Muscle of leg (tissue), 11 donors: Measurements from ENCODE around the gene FOXO6. TPM values are rescaled to one million over a fixed set of nuclear protein-coding genes. Genes with fewer than 3 reads are reported as not detected.

ENCODE experiments used
- DNase-seq: peaks from one replicate; pipeline ENCODE4 v3.0.0; 2013
- H3K27ac ChIP-seq: one replicate; pipeline ENCODE4 v1.5.1; 2013; ENCODE audit warnings: mild to moderate bottlenecking, low read length, control low read depth
- H3K27me3 ChIP-seq: one replicate; pipeline ENCODE4 v1.6.1; 2013; ENCODE audit warnings: low read length; ENCODE audit not compliant: control insufficient read depth, insufficient read depth
- H3K36me3 ChIP-seq: one replicate; pipeline ENCODE4 v1.6.1; 2013; ENCODE audit warnings: low read length; ENCODE audit not compliant: control insufficient read depth, insufficient read depth
- H3K4me1 ChIP-seq: one replicate; pipeline ENCODE4 v1.6.1; 2013; ENCODE audit warnings: low read length; ENCODE audit not compliant: control insufficient read depth, insufficient read depth
- H3K4me3 ChIP-seq: one replicate; pipeline ENCODE4 v1.5.1; 2013; ENCODE audit warnings: low read length, control low read depth
- H3K9me3 ChIP-seq: replicated peaks from 2 replicates; pipeline ENCODE4 v1.6.1; 2013; ENCODE audit warnings: low read depth, low read length; ENCODE audit not compliant: control insufficient read depth
- WGBS: methylation state at CpG from one replicate; pipeline ENCODE4 v1.1.5; 2013; ENCODE audit warnings: missing lambda C conversion rate; ENCODE audit not compliant: insufficient coverage; 5-methylcytosine and 5-hydroxymethylcytosine counted together
- polyA plus RNA-seq, 8 donors: library from polyadenylated mRNA; unstranded; fragments of 120-200 nt; gene quantifications; one replicate each; pipeline versions ENCODE4 v1.2.1 to v1.2.3, GENCODE V29; 2013; ENCODE audit warnings: inconsistent platforms in 1 of 8, low replicate concordance in 1 of 8; ENCODE audit not compliant: insufficient read length in 8 of 8, insufficient read depth in 1 of 8
- total RNA-seq: library from RNA; stranded (reverse); fragments of 120-200 nt; gene quantifications from one replicate; pipeline ENCODE4 v1.2.4, GENCODE V29; 2013

FOXO6 gene
- total and polyA plus RNA-seq, 9 donors = 3.5 to 16.2 (median 10.0) TPM

- WGBS = no CpG with 5 or more reads among the region's 2 CpGs
- H3K27ac ChIP-seq = peak overlapping the region; percentile 31
- no peak for DNase-seq
- no peaks in the 10 kb centered on the region for H3K36me3 ChIP-seq
- peaks cover 2% of the 10 kb centered on the region for H3K9me3 ChIP-seq
- peaks cover 87% of the 10 kb centered on the region for H3K4me1 ChIP-seq
- H3K4me3 ChIP-seq = no peak overlapping the region
- peaks cover 2% of the 10 kb centered on the region for H3K27me3 ChIP-seq
These were observed 40.7 kb downstream of the FOXO6 start for GRCh38 chr1:41401899-41402298.

- Histone ChIP-seq H3K9me3 (peaks cover 2% of the 10 kb centered on the region), H3K27me3 (peaks cover 8% of the 10 kb centered on the region), H3K27ac (peak overlapping the region; percentile 72), H3K4me1 (peaks cover 79% of the 10 kb centered on the region), H3K36me3 (no peaks in the 10 kb centered on the region), H3K4me3 (no peak overlapping the region)
- peak; percentile 84 for DNase-seq
- WGBS = 13% methylated on average over 3 of the region's 10 CpGs
These were observed 43.1 kb downstream of the FOXO6 start for GRCh38 chr1:41404308-41404761.

- no peak overlapping the region for H3K4me3 ChIP-seq
- H3K36me3 ChIP-seq = no peaks in the 10 kb centered on the region
- no peak overlapping the region for H3K27ac ChIP-seq
- peaks cover 55% of the 10 kb centered on the region for H3K4me1 ChIP-seq
- peaks cover 13% of the 10 kb centered on the region for H3K27me3 ChIP-seq
- peaks cover 3% of the 10 kb centered on the region for H3K9me3 ChIP-seq
- WGBS = 45% methylated on average over 10 of the region's 14 CpGs
- no peak for DNase-seq
These were observed 46.5 kb downstream of the FOXO6 start for GRCh38 chr1:41407664-41408252.

GRCh38 chr1:41408691-41409090 lies 47.5 kb downstream of the FOXO6 start:
- 66% methylated on average over 3 of the region's 6 CpGs for WGBS
- no peak for DNase-seq
- no peak overlapping the region for H3K4me3 ChIP-seq
- H3K4me1 ChIP-seq = peaks cover 50% of the 10 kb centered on the region
- peaks cover 13% of the 10 kb centered on the region for H3K27me3 ChIP-seq
- H3K9me3 ChIP-seq = peaks cover 3% of the 10 kb centered on the region
- no peaks in the 10 kb centered on the region for H3K36me3 ChIP-seq
- no peak overlapping the region for H3K27ac ChIP-seq

- DNase-seq = no peak
- peaks cover 38% of the 10 kb centered on the region for H3K4me1 ChIP-seq
- WGBS = 36% methylated on average over 2 of the region's 7 CpGs
- peaks cover 3% of the 10 kb centered on the region for H3K9me3 ChIP-seq
- H3K36me3 ChIP-seq = no peaks in the 10 kb centered on the region
- no peak overlapping the region for H3K27ac ChIP-seq
- peaks cover 13% of the 10 kb centered on the region for H3K27me3 ChIP-seq
- no peak overlapping the region for H3K4me3 ChIP-seq
These were observed 48.6 kb downstream of the FOXO6 start for GRCh38 chr1:41409825-41410224.

- no peak for DNase-seq
- WGBS = 95% methylated on average over 3 of the region's 3 CpGs
- Histone ChIP-seq H3K27ac (no peak overlapping the region), H3K27me3 (peaks cover 13% of the 10 kb centered on the region), H3K4me1 (peaks cover 32% of the 10 kb centered on the region), H3K9me3 (peaks cover 3% of the 10 kb centered on the region), H3K4me3 (no peak overlapping the region), H3K36me3 (no peaks in the 10 kb centered on the region)
These were observed 49.2 kb downstream of the FOXO6 start for GRCh38 chr1:41410462-41410861.

GRCh38 chr1:41411229-41411628 lies 50.0 kb downstream of the FOXO6 start:
- WGBS = 100% methylated on average over 1 of the region's 3 CpGs
- Histone ChIP-seq H3K27ac (no peak overlapping the region), H3K27me3 (peaks cover 13% of the 10 kb centered on the region), H3K36me3 (no peaks in the 10 kb centered on the region), H3K4me1 (peaks cover 25% of the 10 kb centered on the region), H3K4me3 (no peak overlapping the region), H3K9me3 (peaks cover 3% of the 10 kb centered on the region)
- no peak for DNase-seq

GRCh38 chr1:41412748-41413147 lies 51.5 kb downstream of the FOXO6 start:
- Histone ChIP-seq H3K27me3 (peaks cover 13% of the 10 kb centered on the region), H3K4me3 (no peak overlapping the region), H3K9me3 (peaks cover 3% of the 10 kb centered on the region), H3K4me1 (peaks cover 23% of the 10 kb centered on the region), H3K36me3 (no peaks in the 10 kb centered on the region), H3K27ac (no peak overlapping the region)
- no peak for DNase-seq
- WGBS = 58% methylated on average over 7 of the region's 8 CpGs

GRCh38 chr1:41413748-41414281 lies 52.6 kb downstream of the FOXO6 start:
- Histone ChIP-seq H3K36me3 (no peaks in the 10 kb centered on the region), H3K4me3 (no peak overlapping the region), H3K4me1 (peaks cover 26% of the 10 kb centered on the region), H3K27ac (no peak overlapping the region), H3K9me3 (peaks cover 3% of the 10 kb centered on the region), H3K27me3 (peaks cover 7% of the 10 kb centered on the region)
- 94% methylated on average over 6 of the region's 12 CpGs for WGBS
- DNase-seq = no peak

GRCh38 chr1:41414296-41414695 lies 53.1 kb downstream of the FOXO6 start:
- H3K9me3 ChIP-seq = peaks cover 3% of the 10 kb centered on the region
- H3K36me3 ChIP-seq = no peaks in the 10 kb centered on the region
- no peak for DNase-seq
- H3K4me3 ChIP-seq = no peak overlapping the region
- WGBS = no CpG with 5 or more reads among the region's 3 CpGs
- peaks cover 7% of the 10 kb centered on the region for H3K27me3 ChIP-seq
- H3K27ac ChIP-seq = no peak overlapping the region
- peaks cover 30% of the 10 kb centered on the region for H3K4me1 ChIP-seq
